NCI-H1092 (cell line): Measurements from ENCODE around the gene UBE2QL1.
"Not testable (repeated sequence)": the region's sequence is repeated elsewhere in the genome, so short reads cannot be mapped to it uniquely, and the experiment has no call there.

Source experiments
- DNase-seq: peaks from one replicate; lab custom pipeline; 2025; lab: John Stamatoyannopoulos, UW

UBE2QL1 gene

DNA sequence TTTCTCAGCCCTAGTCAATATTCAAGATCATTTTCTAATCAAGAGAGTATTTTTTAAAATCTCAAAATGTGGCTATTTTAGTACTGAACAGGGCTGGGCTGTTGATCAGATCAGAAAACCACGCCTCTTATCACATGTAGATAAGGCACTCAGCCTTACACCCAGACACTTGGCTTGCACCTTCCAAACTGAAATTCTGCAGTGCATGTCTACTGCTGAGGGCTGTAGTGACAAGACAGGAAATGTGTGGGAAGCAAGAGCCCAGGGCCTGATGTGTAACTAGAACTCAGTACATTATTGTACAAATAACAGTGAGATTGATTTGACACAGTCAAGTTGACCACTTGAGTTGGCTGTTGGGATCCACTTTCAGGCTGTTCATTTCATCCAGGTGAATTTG lies 48.6 kb downstream of the UBE2QL1 start:
- DNase-seq, result no peak

- DNase-seq, result no peak
Measured at GRCh38 chr5:6498968-6499367, 50.3 kb downstream of the UBE2QL1 start.

DNA sequence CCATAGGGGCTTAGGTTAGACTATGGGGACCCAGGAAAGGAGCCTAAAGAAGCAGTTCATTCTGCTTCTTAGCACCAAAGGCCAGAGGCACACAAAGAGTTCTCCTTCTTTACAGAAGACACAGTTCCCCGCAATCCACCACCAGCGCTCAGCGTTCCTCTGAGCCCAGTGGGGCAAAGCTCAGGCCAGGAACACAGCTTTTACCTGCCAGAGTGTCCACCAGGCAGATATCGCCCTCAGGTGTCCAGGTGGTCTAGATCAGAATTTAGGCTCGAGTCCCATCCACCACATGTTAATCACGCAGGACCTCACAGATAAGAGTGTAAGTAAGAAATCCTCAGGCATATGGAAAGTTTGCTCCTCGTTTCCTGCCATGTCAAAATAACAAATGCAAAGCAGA lies 53.0 kb downstream of the UBE2QL1 start:
- no peak for DNase-seq

DNA sequence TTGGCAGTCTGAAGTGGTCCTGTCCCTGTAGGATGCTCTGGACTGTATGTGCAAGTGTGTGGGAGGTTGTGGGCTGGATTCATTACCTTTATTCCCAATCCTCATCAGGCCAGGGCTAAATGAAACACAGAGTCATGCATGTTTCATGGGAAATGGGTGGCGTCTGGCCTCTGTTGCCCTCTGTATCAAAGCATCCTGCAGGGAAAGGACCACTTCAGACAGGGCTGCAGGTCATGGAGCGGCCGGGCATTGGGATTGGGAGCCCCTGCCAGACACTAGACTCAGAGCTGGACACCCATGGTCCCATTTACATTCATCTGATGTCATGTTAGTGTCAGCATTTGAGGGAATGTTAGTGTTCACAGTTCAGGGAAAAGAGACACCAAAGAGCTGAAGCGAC lies 53.8 kb downstream of the UBE2QL1 start:
- no peak for DNase-seq

DNA sequence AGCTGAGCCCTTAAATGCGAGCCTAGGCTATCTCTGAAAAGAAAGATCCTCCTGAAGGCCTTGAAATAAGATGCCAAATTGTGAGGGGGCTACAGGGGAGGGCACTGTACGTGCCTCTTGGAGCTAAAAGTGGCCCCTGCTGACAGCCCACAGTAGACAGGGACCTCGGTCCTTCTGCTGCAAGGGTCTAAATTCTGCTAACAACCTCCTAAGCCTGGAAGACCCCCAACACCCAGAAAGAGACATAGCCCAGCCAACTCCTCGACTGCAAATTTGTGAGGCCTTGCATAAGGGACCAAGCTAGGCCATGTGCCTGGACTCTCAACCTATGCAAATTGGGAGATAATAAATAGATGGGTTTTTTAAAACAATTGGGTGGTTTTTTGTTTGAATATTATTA lies 54.7 kb downstream of the UBE2QL1 start:
- DNase-seq, result no peak

- peak; percentile 78 for DNase-seq
Measured at GRCh38 chr5:6504677-6505415, 56.2 kb downstream of the UBE2QL1 start.

DNA sequence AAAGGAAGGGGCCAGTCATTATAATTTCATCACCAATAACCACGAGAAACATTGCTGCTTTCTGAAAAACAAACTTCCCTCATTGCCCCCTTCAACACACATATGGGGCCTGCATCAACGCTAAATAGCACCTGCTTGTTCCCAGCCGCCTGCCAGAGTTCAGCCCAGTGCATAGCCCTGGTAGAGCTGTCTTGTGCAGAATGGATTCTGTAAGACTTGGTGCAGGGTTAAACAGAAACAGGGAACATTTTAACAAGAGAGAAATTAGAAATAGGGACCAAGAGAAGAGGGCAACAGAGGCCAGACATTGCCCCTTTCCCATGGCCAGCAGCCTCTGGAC lies 56.7 kb downstream of the UBE2QL1 start:
- DNase-seq, result no peak

DNA sequence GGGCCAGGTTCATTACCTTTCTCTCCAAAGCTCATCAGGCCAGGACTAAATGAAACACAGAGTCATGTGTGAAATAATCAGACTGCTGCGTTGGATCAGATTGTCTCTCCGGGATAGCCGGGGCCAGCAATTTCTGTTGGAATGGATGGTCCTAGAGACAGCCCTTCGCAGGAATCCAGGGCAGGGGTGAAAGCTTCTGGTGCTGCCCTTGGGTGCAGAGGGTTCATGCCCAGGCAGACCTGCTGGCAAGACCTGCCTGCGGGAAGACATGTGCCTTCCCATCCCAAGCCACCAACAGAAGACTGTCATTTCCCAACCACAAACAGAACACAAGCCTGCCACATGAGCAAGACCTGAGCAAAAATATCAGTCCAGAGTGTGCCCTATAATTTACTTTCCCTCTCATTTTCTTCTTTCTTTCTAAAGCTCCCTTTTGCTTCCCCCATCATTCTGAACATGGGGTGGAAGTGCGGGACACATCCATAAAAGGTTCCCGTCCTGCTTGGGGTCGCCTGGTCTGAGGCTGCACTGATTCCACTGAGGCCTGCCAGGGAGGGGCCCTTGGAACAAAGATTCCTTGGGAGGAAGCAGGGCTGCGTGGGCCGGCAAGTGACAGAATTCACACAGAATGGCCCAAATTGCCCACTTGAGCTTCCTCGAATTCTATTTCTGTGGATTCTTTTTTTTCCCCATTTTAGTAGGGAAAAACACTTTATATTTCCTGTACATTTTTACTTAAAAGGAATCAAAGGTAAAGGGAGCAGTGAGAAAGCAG lies 57.3 kb downstream of the UBE2QL1 start:
- no peak for DNase-seq

DNA sequence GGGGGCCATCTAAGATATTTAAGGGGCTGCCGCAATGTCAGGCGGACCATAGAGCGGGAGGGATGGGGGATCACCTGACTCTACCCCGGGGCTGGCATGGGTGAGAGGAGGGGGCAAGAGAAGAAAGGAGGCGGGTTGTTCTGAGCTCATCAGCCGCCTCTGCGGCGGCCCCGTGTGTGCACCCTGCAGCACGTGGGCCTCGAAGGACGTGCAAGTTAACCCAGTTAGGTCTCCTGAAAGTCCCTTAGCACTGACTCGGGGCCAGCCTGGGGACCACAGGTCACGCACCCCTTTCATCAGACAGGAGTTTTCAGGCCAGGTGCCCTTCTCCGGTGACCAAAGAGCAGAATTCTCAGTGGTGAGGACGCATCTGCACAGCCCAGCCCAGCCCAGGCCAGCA lies 58.0 kb downstream of the UBE2QL1 start:
- DNase-seq, result no peak

- no peak for DNase-seq
Measured at GRCh38 chr5:6508931-6509330, 60.3 kb downstream of the UBE2QL1 start.

DNA sequence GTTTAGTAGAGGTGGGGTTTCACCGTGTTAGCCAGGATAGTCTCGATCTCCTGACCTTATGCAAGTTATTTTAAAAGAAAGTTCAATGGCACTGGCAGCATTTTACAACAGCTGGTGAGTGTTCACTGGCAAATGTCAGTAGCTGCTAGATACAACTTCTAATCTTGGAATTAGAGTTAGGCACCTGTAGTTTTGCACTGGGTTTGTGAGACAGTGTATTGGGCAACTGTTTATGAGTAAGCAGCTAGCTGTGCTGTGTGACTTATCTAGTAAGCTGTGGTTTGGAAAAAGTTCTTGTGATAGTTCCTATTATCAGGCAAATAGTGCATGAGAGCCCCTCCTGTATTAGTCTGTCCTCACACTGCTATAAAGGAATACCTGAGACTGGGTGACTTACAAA lies 61.5 kb downstream of the UBE2QL1 start:
- no peak for DNase-seq

- no peak for DNase-seq
Measured at GRCh38 chr5:6510973-6511372, 62.3 kb downstream of the UBE2QL1 start.

DNA sequence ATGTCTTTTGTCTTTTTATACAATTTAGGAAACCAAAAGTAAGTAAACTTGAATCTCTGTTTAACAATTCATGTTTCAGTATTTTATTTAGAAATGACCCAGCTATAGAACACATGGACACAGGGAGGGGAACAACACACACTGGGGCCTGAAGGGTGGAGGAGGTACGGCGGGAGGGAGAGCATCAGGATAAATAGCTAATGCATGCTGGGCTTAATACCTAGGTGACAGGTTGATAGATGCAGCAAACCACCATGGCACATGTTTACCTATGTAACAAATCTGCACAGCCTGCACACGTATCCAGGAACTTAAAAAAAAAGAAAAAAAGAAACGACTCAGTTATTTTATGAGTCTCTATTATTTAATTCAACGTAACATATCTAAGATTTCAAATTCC lies 67.2 kb downstream of the UBE2QL1 start:
- DNase-seq, result not testable (repeated sequence)

- DNase-seq, result no peak
Measured at GRCh38 chr5:6516823-6517222, 68.2 kb downstream of the UBE2QL1 start.

- no peak for DNase-seq
Measured at GRCh38 chr5:6517510-6517909, 68.9 kb downstream of the UBE2QL1 start.

GRCh38 chr5:6518298-6519057 lies 69.8 kb downstream of the UBE2QL1 start:
- no peak for DNase-seq

GRCh38 chr5:6520201-6520600 lies 71.5 kb downstream of the UBE2QL1 start:
- DNase-seq, result no peak

DNA sequence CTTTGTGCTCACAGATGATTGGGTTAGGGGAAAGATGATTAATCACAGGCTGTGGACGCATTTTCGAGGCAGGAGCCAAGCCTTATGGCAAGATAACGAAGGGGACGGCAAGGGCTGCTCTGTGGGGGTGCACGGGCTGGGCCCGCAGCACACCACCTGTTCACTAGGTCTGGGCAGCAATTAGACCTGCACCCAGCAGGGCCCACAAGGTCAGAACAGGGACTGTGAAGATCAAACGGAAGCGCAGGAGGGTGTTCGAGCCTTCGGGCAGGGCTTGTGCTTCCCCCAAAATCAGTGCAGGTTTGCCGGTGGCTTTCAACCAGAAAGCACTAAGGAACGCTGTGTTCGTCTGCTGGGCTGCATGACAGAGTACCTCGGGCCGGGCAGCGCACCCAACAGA lies 73.7 kb downstream of the UBE2QL1 start:
- no peak for DNase-seq

- DNase-seq, result no peak
Measured at GRCh38 chr5:6522923-6523322, 74.3 kb downstream of the UBE2QL1 start.

GRCh38 chr5:6525422-6525821 lies 76.8 kb downstream of the UBE2QL1 start:
- no peak for DNase-seq

DNA sequence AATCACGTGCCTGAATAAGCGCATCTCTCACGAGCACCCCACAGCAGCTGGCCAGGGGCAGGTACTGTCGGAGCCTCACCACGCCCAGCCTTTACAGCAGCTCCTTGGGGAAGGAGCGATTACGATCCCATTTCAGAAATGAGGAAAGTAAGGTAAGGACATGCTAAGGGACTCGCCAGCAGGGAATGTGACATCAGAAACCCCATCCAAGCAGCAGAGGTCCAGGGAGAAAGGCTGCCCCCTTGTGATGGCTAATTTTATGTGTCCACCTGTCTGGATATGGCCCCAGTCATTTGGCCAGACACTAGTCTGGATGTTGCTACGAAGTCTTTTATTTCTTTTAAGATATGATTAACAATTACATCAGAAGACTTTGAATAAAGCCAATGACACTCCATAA lies 77.3 kb downstream of the UBE2QL1 start:
- DNase-seq, result no peak

GRCh38 chr5:6527749-6528455 lies 79.2 kb downstream of the UBE2QL1 start:
- DNase-seq, result peak; percentile 66
